GM12873 (cell line): ENCODE data around the gene CDKN1C.

Source experiments
- TF ChIP-seq, protein P1 (sequence below): IDR thresholded peaks from 2 replicates; pipeline ENCODE4 v1.5.1; 2012; ENCODE audit warnings: low read depth, mild to moderate bottlenecking, moderate library complexity, low read length, control low read depth; ENCODE audit not compliant: insufficient read depth; ENCODE audit errors: missing control alignments

Gene CDKN1C

DNA sequence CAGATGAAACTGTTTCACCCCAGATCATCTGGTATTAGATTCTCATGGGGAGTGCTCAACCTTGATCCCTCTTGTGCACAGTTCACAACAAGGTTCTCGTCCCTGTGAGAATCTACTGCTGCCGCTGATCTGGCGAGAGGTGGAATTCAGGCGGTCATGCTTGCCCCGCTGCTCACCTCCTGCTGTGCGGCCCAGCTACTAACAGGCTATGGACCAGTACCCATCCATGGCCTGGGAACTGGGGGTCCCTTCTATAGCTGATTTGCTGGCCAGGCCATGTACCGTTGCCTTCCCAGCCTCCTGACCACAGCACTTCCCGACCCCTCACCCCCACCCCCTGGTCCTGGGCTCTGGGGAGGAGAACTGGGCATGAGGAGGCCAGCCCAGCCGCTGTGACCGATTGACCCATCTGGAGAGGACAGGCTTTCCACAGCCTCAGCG is 41.1 kb upstream of the CDKN1C start:
- TF ChIP-seq, protein P1, sequence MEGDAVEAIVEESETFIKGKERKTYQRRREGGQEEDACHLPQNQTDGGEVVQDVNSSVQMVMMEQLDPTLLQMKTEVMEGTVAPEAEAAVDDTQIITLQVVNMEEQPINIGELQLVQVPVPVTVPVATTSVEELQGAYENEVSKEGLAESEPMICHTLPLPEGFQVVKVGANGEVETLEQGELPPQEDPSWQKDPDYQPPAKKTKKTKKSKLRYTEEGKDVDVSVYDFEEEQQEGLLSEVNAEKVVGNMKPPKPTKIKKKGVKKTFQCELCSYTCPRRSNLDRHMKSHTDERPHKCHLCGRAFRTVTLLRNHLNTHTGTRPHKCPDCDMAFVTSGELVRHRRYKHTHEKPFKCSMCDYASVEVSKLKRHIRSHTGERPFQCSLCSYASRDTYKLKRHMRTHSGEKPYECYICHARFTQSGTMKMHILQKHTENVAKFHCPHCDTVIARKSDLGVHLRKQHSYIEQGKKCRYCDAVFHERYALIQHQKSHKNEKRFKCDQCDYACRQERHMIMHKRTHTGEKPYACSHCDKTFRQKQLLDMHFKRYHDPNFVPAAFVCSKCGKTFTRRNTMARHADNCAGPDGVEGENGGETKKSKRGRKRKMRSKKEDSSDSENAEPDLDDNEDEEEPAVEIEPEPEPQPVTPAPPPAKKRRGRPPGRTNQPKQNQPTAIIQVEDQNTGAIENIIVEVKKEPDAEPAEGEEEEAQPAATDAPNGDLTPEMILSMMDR = no peak

GRCh38 chr11:2924821-2925675 is 39.5 kb upstream of the CDKN1C start:
- TF ChIP-seq, protein P1 = no peak

GRCh38 chr11:2924381-2924780 is 38.8 kb upstream of the CDKN1C start:
- TF ChIP-seq, protein P1 = no peak

DNA sequence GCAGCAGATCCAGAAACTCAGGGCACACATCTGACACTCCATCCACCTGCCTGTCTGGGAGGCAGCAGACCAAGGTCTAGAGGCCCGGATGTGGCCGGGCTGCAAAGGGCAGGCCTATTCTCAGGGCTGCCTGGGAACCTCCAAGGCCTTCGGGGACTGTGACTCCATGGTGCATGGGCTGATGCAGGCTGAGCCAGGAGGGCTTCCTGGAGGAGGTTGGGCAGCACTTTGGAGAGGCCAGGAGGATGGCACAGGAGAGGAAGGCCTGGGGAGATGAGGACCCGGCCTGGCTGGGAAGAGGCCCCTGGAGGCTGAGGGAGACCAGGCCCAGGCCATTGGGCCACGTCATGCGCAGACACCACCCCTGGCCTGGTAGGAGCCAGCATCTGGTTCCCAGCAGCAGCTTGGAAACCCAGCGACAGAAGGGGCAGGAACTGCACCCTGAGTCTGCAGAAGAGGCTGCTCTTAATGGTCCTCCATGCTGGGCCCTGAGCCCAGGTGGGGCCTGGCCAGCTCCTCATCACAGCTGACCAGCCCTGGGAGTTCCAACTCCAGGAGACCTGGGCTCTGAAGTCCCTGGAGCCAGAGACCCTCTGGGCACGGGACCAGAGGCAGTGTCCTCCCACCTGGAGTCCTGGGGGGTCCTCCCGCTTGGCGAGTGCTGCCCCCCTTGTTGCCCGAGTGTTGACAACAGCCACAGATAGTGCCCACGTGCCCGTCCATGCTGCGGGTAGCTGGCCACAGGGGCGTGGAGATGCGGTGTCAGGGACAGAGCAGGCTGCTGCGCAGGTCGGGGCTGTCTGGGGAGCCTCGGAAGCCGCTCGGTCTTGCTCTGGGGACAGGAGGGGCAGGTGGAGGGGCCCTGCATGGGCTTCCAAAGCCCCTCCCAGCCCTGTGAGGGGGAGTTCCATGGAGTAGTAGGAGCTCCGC is 38.1 kb upstream of the CDKN1C start:
- TF ChIP-seq, protein P1 = no peak

GRCh38 chr11:2922655-2923054 is 37.1 kb upstream of the CDKN1C start:
- TF ChIP-seq, protein P1 = no peak

DNA sequence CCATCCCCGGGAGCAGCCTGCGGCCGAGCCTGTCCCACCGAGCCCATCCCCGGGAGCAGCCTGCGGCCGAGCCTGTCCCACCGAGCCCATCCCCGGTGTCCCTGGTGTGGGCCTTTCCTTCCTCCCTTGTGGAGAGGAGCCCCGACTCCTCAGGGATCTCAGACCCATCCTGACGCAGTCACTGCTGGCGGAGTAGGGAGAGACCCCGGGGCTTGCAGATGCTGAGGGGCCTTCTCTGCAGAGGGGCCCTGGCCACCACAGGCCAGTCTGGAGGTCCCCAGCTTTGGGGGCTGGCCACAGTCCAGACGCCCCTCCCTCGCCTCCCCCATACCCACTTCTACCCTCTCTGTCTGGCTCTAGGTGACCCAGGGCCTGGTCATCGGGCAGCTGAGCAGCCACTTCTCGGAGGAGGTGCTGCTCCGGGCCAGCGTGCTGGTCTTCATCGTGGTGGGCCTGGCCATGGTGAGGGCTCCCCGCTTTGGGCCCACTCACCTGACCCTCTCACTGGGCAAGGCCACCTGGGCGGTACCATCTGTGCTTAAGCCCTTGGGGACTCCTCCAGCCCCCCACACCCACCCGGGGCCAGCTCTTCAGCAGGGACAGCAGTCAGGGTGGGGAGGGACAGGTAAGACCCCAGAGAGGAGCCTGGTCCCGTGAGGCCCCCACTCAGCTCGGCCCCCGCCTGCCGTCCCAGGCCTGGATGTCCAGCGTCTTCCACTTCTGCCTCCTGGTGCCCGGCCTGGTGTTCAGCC is 36.3 kb upstream of the CDKN1C start:
- TF ChIP-seq, protein P1 = no peak
